HG03432 (cell line): ENCODE data around the gene MYH3.
"Not testable (repeated sequence)": the region's sequence is repeated elsewhere in the genome, so short reads cannot be mapped to it uniquely, and the experiment has no call there.

Experiments used
- ATAC-seq: cut with Tn5 transposase; IDR thresholded peaks from one replicate; pipeline ENCODE4 v1.9.1; 2021; ENCODE audit warnings: mild to moderate bottlenecking, moderate library complexity; ENCODE audit not compliant: unreplicated experiment

MYH3 gene

GRCh38 chr17:10657148-10657547 lies at the start of gene MYH3:
Gene MYH3 (minus strand): TSS chr17:10657309. CDS start chr17:10655064, 2,245 bp downstream.
- no peak for ATAC-seq

- ATAC-seq = no peak
Measured at GRCh38 chr17:10705727-10706126, 48.6 kb upstream of the MYH3 start.

- no peak for ATAC-seq
Measured at GRCh38 chr17:10702574-10702973, 45.5 kb upstream of the MYH3 start.

- no peak for ATAC-seq
Measured at GRCh38 chr17:10699856-10700255, 42.7 kb upstream of the MYH3 start.

- no peak for ATAC-seq
Measured at GRCh38 chr17:10698096-10698818, 41.1 kb upstream of the MYH3 start.

- peak; percentile 96 for ATAC-seq
Measured at GRCh38 chr17:10697092-10698081, 40.3 kb upstream of the MYH3 start, which contains the start of the genes ADPRM and SCO1. Gene ADPRM (plus strand): TSS chr17:10697594. CDS start chr17:10704927, 7,333 bp downstream. Gene SCO1 (minus strand): TSS chr17:10697533. CDS start chr17:10697507, 26 bp downstream.

GRCh38 chr17:10695875-10696407 lies 38.8 kb upstream of the MYH3 start:
- ATAC-seq = not testable (repeated sequence)

GRCh38 chr17:10687499-10687898 lies 30.4 kb upstream of the MYH3 start:
- ATAC-seq = no peak

GRCh38 chr17:10683853-10684252 lies 26.7 kb upstream of the MYH3 start:
- ATAC-seq = no peak

GRCh38 chr17:10681866-10682446 lies 24.8 kb upstream of the MYH3 start:
- ATAC-seq = no peak

- ATAC-seq = no peak
Measured at GRCh38 chr17:10674704-10675103, 17.6 kb upstream of the MYH3 start.

GRCh38 chr17:10673312-10673711 lies 16.2 kb upstream of the MYH3 start:
- ATAC-seq = no peak

GRCh38 chr17:10668775-10669174 lies 11.7 kb upstream of the MYH3 start:
- no peak for ATAC-seq

- ATAC-seq = no peak
Measured at GRCh38 chr17:10666906-10667305, 9.8 kb upstream of the MYH3 start.

- no peak for ATAC-seq
Measured at GRCh38 chr17:10664571-10664970, 7.5 kb upstream of the MYH3 start.

- no peak for ATAC-seq
Measured at GRCh38 chr17:10663231-10663630, 6.1 kb upstream of the MYH3 start.

- no peak for ATAC-seq
Measured at GRCh38 chr17:10661437-10661836, 4.3 kb upstream of the MYH3 start.

GRCh38 chr17:10657879-10658278 lies 770 bp upstream of the MYH3 start:
- no peak for ATAC-seq

GRCh38 chr17:10653987-10654386 lies 3.1 kb downstream of the MYH3 start:
- no peak for ATAC-seq

- ATAC-seq = no peak
Measured at GRCh38 chr17:10652984-10653659, 4.0 kb downstream of the MYH3 start.
